GM21737 (cell line): Measurements from ENCODE around the gene PTPRCAP.
A peak's percentile ranks its signal among the peaks of the same experiment; 100 is the strongest.
"Not testable (repeated sequence)": the region's sequence is repeated elsewhere in the genome, so short reads cannot be mapped to it uniquely, and the experiment has no call there.

Experiments
- ATAC-seq: cut with Tn5 transposase; IDR thresholded peaks from one replicate; pipeline ENCODE4 v1.9.1; 2021; ENCODE audit warnings: mild to moderate bottlenecking, moderate library complexity; ENCODE audit not compliant: unreplicated experiment

PTPRCAP gene

GRCh38 chr11:67410984-67411784 lies 26.3 kb downstream of the PTPRCAP start:
- ATAC-seq = no peak

GRCh38 chr11:67410369-67410831 lies 27.1 kb downstream of the PTPRCAP start:
- no peak for ATAC-seq

GRCh38 chr11:67409781-67410368 lies 27.6 kb downstream of the PTPRCAP start:
- ATAC-seq = no peak

- ATAC-seq = peak; percentile 43
Observed at GRCh38 chr11:67409261-67409666, 28.2 kb downstream of the PTPRCAP start.

GRCh38 chr11:67408437-67409200 lies 28.9 kb downstream of the PTPRCAP start:
- no peak for ATAC-seq

- no peak for ATAC-seq
Observed at GRCh38 chr11:67407688-67408163, 29.8 kb downstream of the PTPRCAP start.

- no peak for ATAC-seq
Observed at GRCh38 chr11:67406969-67407687, 30.4 kb downstream of the PTPRCAP start.

GRCh38 chr11:67406420-67406968 lies 31.0 kb downstream of the PTPRCAP start:
- no peak for ATAC-seq

GRCh38 chr11:67405688-67406339 lies 31.7 kb downstream of the PTPRCAP start:
- ATAC-seq = no peak

GRCh38 chr11:67405196-67405567 lies 32.3 kb downstream of the PTPRCAP start:
- ATAC-seq = no peak

GRCh38 chr11:67404515-67405195 lies 32.8 kb downstream of the PTPRCAP start:
- ATAC-seq = no peak

- ATAC-seq = not testable (repeated sequence)
Observed at GRCh38 chr11:67403085-67403484, 34.4 kb downstream of the PTPRCAP start.

- not testable (repeated sequence) for ATAC-seq
Observed at GRCh38 chr11:67402192-67402839, 35.2 kb downstream of the PTPRCAP start.

GRCh38 chr11:67401495-67402191 lies 35.8 kb downstream of the PTPRCAP start, which contains the start of gene PPP1CA:
TSS of gene PPP1CA (minus strand) at chr11:67401858. CDS start at chr11:67401782, 76 bp downstream.
- ATAC-seq = peak; percentile 61

GRCh38 chr11:67400942-67401494 lies 36.5 kb downstream of the PTPRCAP start:
- peak; percentile 16 for ATAC-seq

- ATAC-seq = no peak
Observed at GRCh38 chr11:67400251-67400941, 37.1 kb downstream of the PTPRCAP start.
